ENCODE data around the gene ZIC4.

Gene ZIC4

DNA sequence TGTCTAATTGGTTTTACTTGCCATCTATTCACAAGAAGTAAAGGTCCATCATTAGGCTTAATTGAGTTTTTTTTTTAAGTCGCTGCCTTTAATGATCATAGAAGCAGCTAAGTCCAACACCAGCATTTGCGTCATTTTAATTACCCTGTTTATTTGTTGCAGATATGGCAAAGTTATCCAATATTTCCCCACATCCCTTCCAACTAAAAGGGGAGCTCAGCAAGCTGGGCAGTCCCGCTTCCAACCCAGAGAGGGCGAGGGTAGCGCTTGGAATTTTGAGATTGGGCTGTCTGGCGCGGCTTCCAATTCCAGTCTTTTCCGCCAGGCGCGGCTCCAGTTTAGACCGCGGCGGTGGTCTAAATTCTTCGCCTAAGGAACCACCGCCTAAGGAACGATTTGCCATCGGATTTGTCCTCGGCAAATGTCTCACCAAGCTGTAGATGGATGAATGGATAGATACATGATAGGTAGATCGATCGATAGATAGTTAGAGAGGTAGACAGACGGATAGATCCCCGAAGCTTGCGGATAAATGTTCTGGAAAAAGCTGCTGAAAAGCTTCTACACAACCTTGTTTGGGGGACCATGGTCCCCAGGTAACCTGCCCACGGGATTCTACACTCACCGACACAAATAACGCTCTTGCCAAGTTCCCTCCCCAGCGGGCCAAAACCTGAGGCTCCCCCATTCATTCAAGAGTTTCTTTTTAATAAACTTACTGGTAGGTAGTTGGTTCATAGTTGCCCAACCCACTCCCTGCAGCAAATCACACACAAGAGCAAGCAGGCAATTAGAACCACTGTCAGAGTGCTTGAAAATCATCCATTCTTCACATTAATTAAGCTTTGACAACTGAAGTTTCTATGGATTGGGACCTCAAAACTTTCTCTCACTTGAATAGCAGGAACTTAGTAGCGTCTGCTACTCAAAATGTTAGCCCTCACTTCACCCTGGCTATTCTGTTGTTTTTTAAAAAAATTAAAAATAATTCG is 49.1 kb downstream of the ZIC4 start:
- H3K36me3 ChIP-seq, result no peaks in the 10 kb centered on the region
- no peak overlapping the region for H3K4me3 ChIP-seq (ENCODE audit: low read depth in 1 of 2, low read length in 1 of 2)

DNA sequence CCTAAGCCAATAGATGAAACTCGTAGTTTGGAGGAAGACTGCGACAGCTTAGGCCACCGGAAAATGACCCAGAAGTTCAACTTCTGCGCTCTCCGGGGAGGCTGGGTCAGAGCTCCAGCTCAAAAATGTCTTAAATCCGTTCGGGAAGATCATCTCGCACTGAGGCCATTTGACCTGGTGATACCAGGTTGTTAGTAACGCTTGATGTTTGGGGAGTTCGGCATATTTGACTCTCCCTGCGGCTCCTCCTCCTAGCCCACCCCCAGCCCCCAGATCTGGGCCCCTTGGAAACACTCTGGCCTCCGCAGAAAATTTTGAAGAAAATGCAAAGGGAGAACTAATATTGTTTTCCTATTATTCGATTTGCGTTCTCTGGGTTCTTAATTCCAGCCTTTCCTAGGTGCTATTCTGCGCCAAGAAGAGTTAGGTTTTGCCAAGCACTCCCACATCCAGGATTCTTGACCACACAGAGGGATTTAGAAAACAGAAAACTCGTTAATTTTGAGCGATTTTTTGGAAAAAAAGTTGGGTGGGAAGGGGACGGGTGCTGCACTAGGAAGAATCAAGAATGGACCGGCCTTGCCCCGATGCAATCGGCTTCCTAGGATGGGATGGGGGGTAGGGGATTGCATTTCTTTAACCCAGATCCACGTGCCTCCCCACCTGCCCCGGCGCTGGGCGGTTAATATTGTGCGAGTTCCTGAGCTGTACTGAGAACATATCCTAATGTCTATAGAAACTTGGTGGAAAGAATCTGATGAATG is 50.0 kb downstream of the ZIC4 start:
- H3K36me3 ChIP-seq, result no peaks in the 10 kb centered on the region
- no peak overlapping the region for H3K4me3 ChIP-seq (ENCODE audit: low read depth in 1 of 2, low read length in 1 of 2)
- H3K9me3 ChIP-seq, result no peaks in the 10 kb centered on the region
- H3K4me1 ChIP-seq (ENCODE audit: control insufficient read depth in 1 of 2, insufficient read depth in 1 of 2, low read depth in 1 of 2, low read length in 1 of 2), result no peaks in the 10 kb centered on the region
- H3K27me3 ChIP-seq, result peaks cover 96% of the 10 kb centered on the region
- TF ChIP-seq, protein P1, sequence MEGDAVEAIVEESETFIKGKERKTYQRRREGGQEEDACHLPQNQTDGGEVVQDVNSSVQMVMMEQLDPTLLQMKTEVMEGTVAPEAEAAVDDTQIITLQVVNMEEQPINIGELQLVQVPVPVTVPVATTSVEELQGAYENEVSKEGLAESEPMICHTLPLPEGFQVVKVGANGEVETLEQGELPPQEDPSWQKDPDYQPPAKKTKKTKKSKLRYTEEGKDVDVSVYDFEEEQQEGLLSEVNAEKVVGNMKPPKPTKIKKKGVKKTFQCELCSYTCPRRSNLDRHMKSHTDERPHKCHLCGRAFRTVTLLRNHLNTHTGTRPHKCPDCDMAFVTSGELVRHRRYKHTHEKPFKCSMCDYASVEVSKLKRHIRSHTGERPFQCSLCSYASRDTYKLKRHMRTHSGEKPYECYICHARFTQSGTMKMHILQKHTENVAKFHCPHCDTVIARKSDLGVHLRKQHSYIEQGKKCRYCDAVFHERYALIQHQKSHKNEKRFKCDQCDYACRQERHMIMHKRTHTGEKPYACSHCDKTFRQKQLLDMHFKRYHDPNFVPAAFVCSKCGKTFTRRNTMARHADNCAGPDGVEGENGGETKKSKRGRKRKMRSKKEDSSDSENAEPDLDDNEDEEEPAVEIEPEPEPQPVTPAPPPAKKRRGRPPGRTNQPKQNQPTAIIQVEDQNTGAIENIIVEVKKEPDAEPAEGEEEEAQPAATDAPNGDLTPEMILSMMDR (IDR thresholded peaks at IDR 0.05), result no peak
- H3K27ac ChIP-seq, result no peak overlapping the region

More for the DNA sequence above, 49.1 kb downstream of the ZIC4 start:
- no peak overlapping the region for H3K27ac ChIP-seq
- TF ChIP-seq, protein P1 (IDR thresholded peaks at IDR 0.05), result no peak
- no peaks in the 10 kb centered on the region for H3K4me1 ChIP-seq (ENCODE audit: control insufficient read depth in 1 of 2, insufficient read depth in 1 of 2, low read depth in 1 of 2, low read length in 1 of 2)
- H3K27me3 ChIP-seq, result peaks cover 100% of the 10 kb centered on the region
- H3K9me3 ChIP-seq, result no peaks in the 10 kb centered on the region

DNA sequence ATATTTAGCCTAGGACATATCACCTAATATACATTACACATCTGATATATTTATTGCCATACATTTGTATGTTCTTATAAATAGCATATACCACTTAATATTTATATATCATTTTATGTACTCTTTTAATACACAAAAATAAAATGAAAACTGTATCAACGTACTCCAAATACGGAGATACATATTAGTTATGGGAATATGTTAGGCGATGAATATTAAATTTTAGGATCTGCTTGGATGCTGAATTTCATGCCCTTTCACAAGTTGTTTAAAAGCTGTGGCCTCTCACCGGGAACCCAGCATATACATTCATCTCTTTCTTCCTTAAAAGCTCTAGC is 50.6 kb downstream of the ZIC4 start:
- Histone ChIP-seq H3K36me3 (no peaks in the 10 kb centered on the region), H3K4me3 (ENCODE audit: low read depth in 1 of 2, low read length in 1 of 2) (no peak overlapping the region), H3K4me1 (ENCODE audit: control insufficient read depth in 1 of 2, insufficient read depth in 1 of 2, low read depth in 1 of 2, low read length in 1 of 2) (no peaks in the 10 kb centered on the region), H3K27ac (no peak overlapping the region), H3K27me3 (peaks cover 94% of the 10 kb centered on the region), H3K9me3 (no peaks in the 10 kb centered on the region)
- TF ChIP-seq, protein P1 (IDR thresholded peaks at IDR 0.05), result no peak

DNA sequence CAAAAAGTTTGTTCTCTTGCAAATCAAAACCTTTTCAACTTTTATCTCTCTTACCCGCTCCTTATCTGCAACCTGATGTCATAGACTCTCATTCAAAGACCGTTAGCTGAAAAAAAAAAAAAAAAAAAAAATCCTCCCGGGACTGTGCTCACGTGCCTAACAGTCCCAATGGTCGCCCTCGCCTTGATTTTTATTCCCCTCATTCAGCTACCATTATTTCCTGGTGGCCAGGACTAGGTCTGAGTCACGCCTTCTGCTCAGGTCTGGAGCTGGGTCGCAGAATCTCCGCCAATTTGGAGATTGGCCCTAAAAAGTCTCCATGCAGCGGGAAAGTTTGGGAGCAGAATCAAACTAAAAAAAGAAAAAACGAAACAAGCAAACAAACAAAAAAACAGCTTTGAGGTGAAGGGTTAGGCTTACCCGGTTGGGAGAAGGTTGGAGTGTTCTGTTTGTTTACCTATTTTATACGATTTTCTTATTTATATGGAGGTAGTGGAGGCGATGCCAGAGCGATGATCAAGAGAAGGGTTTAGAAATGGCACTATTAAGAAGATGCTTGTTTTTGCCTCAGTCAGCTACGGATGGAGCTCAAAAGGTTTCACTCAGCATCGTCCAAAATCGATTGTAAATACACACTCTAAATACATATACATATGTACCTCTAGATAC is 51.1 kb downstream of the ZIC4 start:
- no peaks in the 10 kb centered on the region for H3K9me3 ChIP-seq
- TF ChIP-seq, protein P1 (IDR thresholded peaks at IDR 0.05), result no peak
- H3K36me3 ChIP-seq, result no peaks in the 10 kb centered on the region
- no peak overlapping the region for H3K27ac ChIP-seq
- H3K4me1 ChIP-seq (ENCODE audit: control insufficient read depth in 1 of 2, insufficient read depth in 1 of 2, low read depth in 1 of 2, low read length in 1 of 2), result no peaks in the 10 kb centered on the region
- H3K4me3 ChIP-seq (ENCODE audit: low read depth in 1 of 2, low read length in 1 of 2), result no peak overlapping the region
- H3K27me3 ChIP-seq, result peaks cover 92% of the 10 kb centered on the region

DNA sequence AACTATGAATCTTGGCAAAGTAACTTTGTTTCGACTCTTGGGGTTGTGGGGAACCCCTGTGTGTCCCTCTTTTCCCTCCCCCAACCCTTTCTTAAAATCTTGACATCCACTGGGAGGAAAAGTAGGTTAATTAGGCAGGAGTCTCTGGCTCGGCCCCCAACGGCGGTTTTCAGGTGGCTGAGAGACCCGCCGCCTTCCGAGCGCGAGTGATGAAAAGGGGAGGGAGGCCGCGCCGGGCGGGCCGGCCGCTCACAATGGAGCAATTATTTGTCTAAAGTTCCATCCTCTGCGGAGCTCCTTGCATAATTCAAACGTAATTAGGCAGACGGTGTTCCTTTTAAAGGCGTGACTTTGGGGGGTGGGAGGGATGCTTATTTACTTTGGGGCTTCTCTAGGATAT is 51.7 kb downstream of the ZIC4 start:
- no peak overlapping the region for H3K4me3 ChIP-seq (ENCODE audit: low read depth in 1 of 2, low read length in 1 of 2)
- H3K27me3 ChIP-seq, result peaks cover 87% of the 10 kb centered on the region
- H3K9me3 ChIP-seq, result no peaks in the 10 kb centered on the region

More for the DNA sequence above, 51.7 kb downstream of the ZIC4 start:
- H3K36me3 ChIP-seq, result no peaks in the 10 kb centered on the region
- no peaks in the 10 kb centered on the region for H3K4me1 ChIP-seq (ENCODE audit: control insufficient read depth in 1 of 2, insufficient read depth in 1 of 2, low read depth in 1 of 2, low read length in 1 of 2)
- H3K27ac ChIP-seq, result no peak overlapping the region
- TF ChIP-seq, protein P1 (IDR thresholded peaks at IDR 0.05), result no peak
